NCI-H2196 (cell line): Measurements from ENCODE around the gene HTR3E.
"Not testable (repeated sequence)": the region's sequence is repeated elsewhere in the genome, so short reads cannot be mapped to it uniquely, and the experiment has no call there.

Experiments used
- DNase-seq: peaks from one replicate; lab custom pipeline; 2025; ENCODE audit not compliant: unreplicated experiment; lab: John Stamatoyannopoulos, UW

HTR3E gene

GRCh38 chr3:184099806-184100686 is 3.2 kb downstream of the HTR3E start:
- no peak for DNase-seq

GRCh38 chr3:184110316-184110725 is 13.5 kb downstream of the HTR3E start:
- no peak for DNase-seq

GRCh38 chr3:184116017-184116416 is 19.2 kb downstream of the HTR3E start:
- DNase-seq, result no peak

GRCh38 chr3:184117636-184118035 is 20.8 kb downstream of the HTR3E start:
- DNase-seq, result no peak

GRCh38 chr3:184121031-184121430 is 24.2 kb downstream of the HTR3E start:
- DNase-seq, result not testable (repeated sequence)

GRCh38 chr3:184126006-184126405 is 29.1 kb downstream of the HTR3E start:
- DNase-seq, result no peak

GRCh38 chr3:184129012-184129411 is 32.1 kb downstream of the HTR3E start:
- DNase-seq, result peak; percentile 33

- no peak for DNase-seq
Observed at GRCh38 chr3:184132945-184133344, 36.1 kb downstream of the HTR3E start.

- peak; percentile 92 for DNase-seq
Observed at GRCh38 chr3:184133840-184134745, 37.2 kb downstream of the HTR3E start.

- no peak for DNase-seq
Observed at GRCh38 chr3:184134746-184135148, 37.9 kb downstream of the HTR3E start.

- peak; percentile 97 for DNase-seq
Observed at GRCh38 chr3:184135149-184135910, 38.5 kb downstream of the HTR3E start, which contains the start of gene EIF2B5. TSS of gene EIF2B5 (plus strand) at chr3:184135358. CDS start at chr3:184135386, 28 bp downstream.

- no peak for DNase-seq
Observed at GRCh38 chr3:184135911-184136260, 39.0 kb downstream of the HTR3E start.

- DNase-seq, result no peak
Observed at GRCh38 chr3:184140436-184140835, 43.6 kb downstream of the HTR3E start.

- no peak for DNase-seq
Observed at GRCh38 chr3:184142199-184142598, 45.3 kb downstream of the HTR3E start.

GRCh38 chr3:184143327-184143726 is 46.5 kb downstream of the HTR3E start:
- DNase-seq, result no peak

GRCh38 chr3:184144505-184144904 is 47.6 kb downstream of the HTR3E start:
- DNase-seq, result peak; percentile 86

- DNase-seq, result peak; percentile 92
Observed at GRCh38 chr3:184145111-184145524, 48.3 kb downstream of the HTR3E start.

GRCh38 chr3:184145751-184146270 is 48.9 kb downstream of the HTR3E start:
- DNase-seq, result no peak

GRCh38 chr3:184148076-184148475 is 51.2 kb downstream of the HTR3E start:
- DNase-seq, result no peak

- no peak for DNase-seq
Observed at GRCh38 chr3:184149123-184149522, 52.3 kb downstream of the HTR3E start.

- DNase-seq, result not testable (repeated sequence)
Observed at GRCh38 chr3:184149770-184150169, 52.9 kb downstream of the HTR3E start.
